ENCODE measurements around the gene SEC31B. TPM values are rescaled to one million over a fixed set of nuclear protein-coding genes. Genes with fewer than 3 reads are reported as not detected.

SEC31B gene
- total and polyA plus RNA-seq, 9 of the 15 experiments (the other 6 are each of a cell fraction or from before 2014, with no cell fraction given): 0.91 to 7.0 (median 2.4) TPM

DNA sequence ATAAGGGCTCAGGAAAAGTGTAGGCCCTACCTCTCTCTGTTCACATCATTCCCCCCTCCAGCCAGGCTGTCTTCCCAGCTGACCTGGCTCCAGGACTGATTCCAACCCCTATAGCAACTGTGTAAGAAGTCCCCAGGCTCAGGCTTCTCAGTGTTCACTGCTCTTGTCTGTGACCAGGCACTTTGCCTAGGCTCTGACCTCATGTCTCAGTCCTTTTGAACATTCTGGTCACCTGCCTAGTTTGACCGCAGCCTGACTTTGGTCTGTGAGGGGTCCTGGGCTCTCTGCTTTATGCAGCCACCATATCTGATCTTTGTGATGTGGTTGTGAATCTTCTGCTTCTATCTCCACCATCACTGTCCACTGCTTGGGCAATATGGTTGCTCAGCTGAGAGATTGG lies 40.6 kb upstream of the SEC31B start:
- peaks cover 0 to 4% of the 10 kb centered on the region in 2 experiments; a peak in 1 of 5 replicates for H3K27me3 ChIP-seq (ENCODE audit: control insufficient read depth in 2 of 2, insufficient read depth in 2 of 2, low read length in 2 of 2)
- CTCF ChIA-PET (ENCODE audit: low intra/inter-chr PET ratio): no interaction called here
- intact Hi-C loops (cut with micrococcal nuclease) (loop anchor here (5.0 kb wide), 1 partner anchor 167 kb away; no protein-coding TSS in a partner anchor), in situ Hi-C loops (cut with MboI) (loop anchor here (5.0 to 25.0 kb wide), 2 partner anchors 182 to 302 kb away; no protein-coding TSS in a partner anchor)
- H2AFZ ChIP-seq (ENCODE audit: low read depth, low read length): no peak overlapping the region
- DNase-seq (ENCODE audit: extremely low read depth in 1 of 4, low spot score in 3 of 4) (no peak), ATAC-seq (no peak), FAIRE-seq (no peak)
- no peaks in the 10 kb centered on the region for H3K79me2 ChIP-seq (ENCODE audit: control insufficient read depth, insufficient read depth, low read length)
- H3K9me1 ChIP-seq (ENCODE audit: control insufficient read depth, insufficient read depth, low read length): no peaks in the 10 kb centered on the region
- no peak overlapping the region for H3K27ac ChIP-seq (ENCODE audit: extremely low read depth, low read depth, low read length)
- no peaks in the 10 kb centered on the region for H3K36me3 ChIP-seq (ENCODE audit: control insufficient read depth, insufficient read depth, low read length)
- no peak overlapping the region for H3K4me2 ChIP-seq (ENCODE audit: insufficient read depth, low read length)
- no peak overlapping the region for H3K9ac ChIP-seq (ENCODE audit: insufficient read depth in 1 of 2, low read depth in 2 of 2, low read length in 2 of 2)
- H3K4me3 ChIP-seq: no peak overlapping the region
- POLR2A ChIA-PET: interaction anchor here (1.0 to 1.2 kb wide), 2 partner anchors 10 to 195 kb away, joined by 3 read pairs; no protein-coding TSS in a partner anchor
- no peaks in the 10 kb centered on the region for H3K9me3 ChIP-seq (replicated peaks; ENCODE audit: control insufficient read depth, insufficient read depth, low read depth, low read length)
- no TSS peak for BruUV-seq (replicated peaks)
- WGBS (ENCODE audit: insufficient coverage, low coverage, missing lambda C conversion rate): 86% methylated on average over 1 of the region's 1 CpG
- TF ChIP-seq JUND (IDR thresholded peaks at IDR 0.05; ENCODE audit: borderline replicate concordance, low read depth, low read length) (no peak), JUND (tag; IDR thresholded peaks at IDR 0.05; ENCODE audit: borderline replicate concordance, low read depth, low read length) (no peak), ZNF830 (CRISPR knock-in tag; IDR thresholded peaks at IDR 0.05) (no peak), NONO (IDR thresholded peaks at IDR 0.05; ENCODE audit: low read depth in 2 of 2, low read length in 1 of 2) (no peak), NFRKB (IDR thresholded peaks at IDR 0.05; ENCODE audit: low read depth) (no peak), KLF16 (IDR thresholded peaks at IDR 0.05) (no peak)
- TF ChIP-seq, protein P1, sequence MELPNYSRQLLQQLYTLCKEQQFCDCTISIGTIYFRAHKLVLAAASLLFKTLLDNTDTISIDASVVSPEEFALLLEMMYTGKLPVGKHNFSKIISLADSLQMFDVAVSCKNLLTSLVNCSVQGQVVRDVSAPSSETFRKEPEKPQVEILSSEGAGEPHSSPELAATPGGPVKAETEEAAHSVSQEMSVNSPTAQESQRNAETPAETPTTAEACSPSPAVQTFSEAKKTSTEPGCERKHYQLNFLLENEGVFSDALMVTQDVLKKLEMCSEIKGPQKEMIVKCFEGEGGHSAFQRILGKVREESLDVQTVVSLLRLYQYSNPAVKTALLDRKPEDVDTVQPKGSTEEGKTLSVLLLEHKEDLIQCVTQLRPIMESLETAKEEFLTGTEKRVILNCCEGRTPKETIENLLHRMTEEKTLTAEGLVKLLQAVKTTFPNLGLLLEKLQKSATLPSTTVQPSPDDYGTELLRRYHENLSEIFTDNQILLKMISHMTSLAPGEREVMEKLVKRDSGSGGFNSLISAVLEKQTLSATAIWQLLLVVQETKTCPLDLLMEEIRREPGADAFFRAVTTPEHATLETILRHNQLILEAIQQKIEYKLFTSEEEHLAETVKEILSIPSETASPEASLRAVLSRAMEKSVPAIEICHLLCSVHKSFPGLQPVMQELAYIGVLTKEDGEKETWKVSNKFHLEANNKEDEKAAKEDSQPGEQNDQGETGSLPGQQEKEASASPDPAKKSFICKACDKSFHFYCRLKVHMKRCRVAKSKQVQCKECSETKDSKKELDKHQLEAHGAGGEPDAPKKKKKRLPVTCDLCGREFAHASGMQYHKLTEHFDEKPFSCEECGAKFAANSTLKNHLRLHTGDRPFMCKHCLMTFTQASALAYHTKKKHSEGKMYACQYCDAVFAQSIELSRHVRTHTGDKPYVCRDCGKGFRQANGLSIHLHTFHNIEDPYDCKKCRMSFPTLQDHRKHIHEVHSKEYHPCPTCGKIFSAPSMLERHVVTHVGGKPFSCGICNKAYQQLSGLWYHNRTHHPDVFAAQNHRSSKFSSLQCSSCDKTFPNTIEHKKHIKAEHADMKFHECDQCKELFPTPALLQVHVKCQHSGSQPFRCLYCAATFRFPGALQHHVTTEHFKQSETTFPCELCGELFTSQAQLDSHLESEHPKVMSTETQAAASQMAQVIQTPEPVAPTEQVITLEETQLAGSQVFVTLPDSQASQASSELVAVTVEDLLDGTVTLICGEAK (IDR thresholded peaks at IDR 0.05): no peak
- TF ChIP-seq, protein P1 (CRISPR knock-in tag; IDR thresholded peaks at IDR 0.05): no peak
- TF ChIP-seq, protein P2, sequence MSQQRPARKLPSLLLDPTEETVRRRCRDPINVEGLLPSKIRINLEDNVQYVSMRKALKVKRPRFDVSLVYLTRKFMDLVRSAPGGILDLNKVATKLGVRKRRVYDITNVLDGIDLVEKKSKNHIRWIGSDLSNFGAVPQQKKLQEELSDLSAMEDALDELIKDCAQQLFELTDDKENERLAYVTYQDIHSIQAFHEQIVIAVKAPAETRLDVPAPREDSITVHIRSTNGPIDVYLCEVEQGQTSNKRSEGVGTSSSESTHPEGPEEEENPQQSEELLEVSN (IDR thresholded peaks at IDR 0.05; ENCODE audit: borderline replicate concordance in 1 of 2, extremely low read depth in 1 of 2, insufficient read depth in 1 of 2, insufficient read length in 1 of 2, low read depth in 1 of 2, low read length in 1 of 2, poor library complexity in 1 of 2, severe bottlenecking in 1 of 2): no peak
- no peaks in the 10 kb centered on the region; the same call in 1 of the 2 replicates for H4K20me1 ChIP-seq (replicated peaks; ENCODE audit: control insufficient read depth, insufficient read depth, low read length)
- peaks cover 3 to 12% of the 10 kb centered on the region in 2 experiments; a peak in 2 of 5 replicates for H3K4me1 ChIP-seq (replicated peaks in 1 of 2; ENCODE audit: control insufficient read depth in 2 of 2, insufficient read depth in 2 of 2, low read length in 2 of 2)
